ENCODE results near the gene VEPH1.

DNA sequence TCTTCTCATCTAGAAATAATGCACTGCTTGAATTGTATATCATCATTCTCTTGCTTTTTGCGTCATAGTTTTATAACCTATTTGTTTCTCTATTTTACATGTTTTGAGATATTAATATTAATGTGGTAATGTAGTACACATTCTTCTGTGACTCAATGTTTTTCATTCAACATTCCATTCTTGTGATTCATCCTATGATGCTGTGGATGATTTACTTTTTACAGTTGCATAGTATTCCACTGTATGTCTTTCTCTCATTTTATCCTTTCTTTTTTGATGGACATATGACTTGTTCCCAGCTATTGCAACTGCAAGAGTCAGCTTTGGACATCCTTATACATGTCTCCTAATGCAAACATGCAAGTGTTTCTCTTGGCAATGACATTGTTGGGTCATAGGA, 20.6 kb upstream of the VEPH1 start:
- TF ChIP-seq, protein P1, sequence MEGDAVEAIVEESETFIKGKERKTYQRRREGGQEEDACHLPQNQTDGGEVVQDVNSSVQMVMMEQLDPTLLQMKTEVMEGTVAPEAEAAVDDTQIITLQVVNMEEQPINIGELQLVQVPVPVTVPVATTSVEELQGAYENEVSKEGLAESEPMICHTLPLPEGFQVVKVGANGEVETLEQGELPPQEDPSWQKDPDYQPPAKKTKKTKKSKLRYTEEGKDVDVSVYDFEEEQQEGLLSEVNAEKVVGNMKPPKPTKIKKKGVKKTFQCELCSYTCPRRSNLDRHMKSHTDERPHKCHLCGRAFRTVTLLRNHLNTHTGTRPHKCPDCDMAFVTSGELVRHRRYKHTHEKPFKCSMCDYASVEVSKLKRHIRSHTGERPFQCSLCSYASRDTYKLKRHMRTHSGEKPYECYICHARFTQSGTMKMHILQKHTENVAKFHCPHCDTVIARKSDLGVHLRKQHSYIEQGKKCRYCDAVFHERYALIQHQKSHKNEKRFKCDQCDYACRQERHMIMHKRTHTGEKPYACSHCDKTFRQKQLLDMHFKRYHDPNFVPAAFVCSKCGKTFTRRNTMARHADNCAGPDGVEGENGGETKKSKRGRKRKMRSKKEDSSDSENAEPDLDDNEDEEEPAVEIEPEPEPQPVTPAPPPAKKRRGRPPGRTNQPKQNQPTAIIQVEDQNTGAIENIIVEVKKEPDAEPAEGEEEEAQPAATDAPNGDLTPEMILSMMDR (IDR thresholded peaks at IDR 0.05), result no peak
- no peak for TF ChIP-seq POLR2A (IDR thresholded peaks at IDR 0.05)
